Trophoblast cell (in vitro differentiated cells and primary cell): ENCODE results near the gene FAM24B.

Experiments used
- DNase-seq, 2 donors: peaks; one replicate each; pipeline ENCODE4 v3.0.0-alpha.2; 2016
- H2AFZ ChIP-seq: 2 replicates; pipeline ENCODE4 v1.6.1; 2013; ENCODE audit warnings: low read length, moderate library complexity, mild to moderate bottlenecking; ENCODE audit not compliant: insufficient read depth, poor library complexity
- H2AK5ac ChIP-seq: 2 replicates; pipeline ENCODE4 v1.6.1; 2013; ENCODE audit warnings: mild to moderate bottlenecking, low read length
- H2BK120ac ChIP-seq: 2 replicates; pipeline ENCODE4 v1.6.1; 2013; ENCODE audit warnings: low read length, mild to moderate bottlenecking, moderate library complexity; ENCODE audit not compliant: insufficient read depth, poor library complexity
- H2BK12ac ChIP-seq: 2 replicates; pipeline ENCODE4 v1.6.1; 2013; ENCODE audit warnings: mild to moderate bottlenecking, low read length, moderate library complexity
- H2BK5ac ChIP-seq: 2 replicates; pipeline ENCODE4 v1.6.1; 2013; ENCODE audit warnings: low read length, low read depth, moderate library complexity, mild to moderate bottlenecking; ENCODE audit not compliant: poor library complexity
- H3K14ac ChIP-seq: 2 replicates; pipeline ENCODE4 v1.6.1; 2013; ENCODE audit warnings: mild to moderate bottlenecking, low read length
- H3K18ac ChIP-seq: 2 replicates; pipeline ENCODE4 v1.6.1; 2013; ENCODE audit warnings: mild to moderate bottlenecking, low read length
- H3K23ac ChIP-seq: 2 replicates; pipeline ENCODE4 v1.6.1; 2013; ENCODE audit warnings: low read length
- H3K27ac ChIP-seq: 2 replicates; pipeline ENCODE4 v1.5.1; 2013; ENCODE audit warnings: low read depth, mild to moderate bottlenecking, inconsistent platforms, low read length, moderate library complexity
- H3K27me3 ChIP-seq: 2 replicates; pipeline ENCODE4 v1.6.1; 2013; ENCODE audit warnings: inconsistent platforms, mild to moderate bottlenecking, low read length, moderate library complexity; ENCODE audit not compliant: insufficient read depth
- H3K36me3 ChIP-seq, 2 experiments: 1 replicate in 1 of 2; 2 replicates in 1 of 2; pipeline ENCODE4 v1.6.1; 2013; ENCODE audit warnings: low read length in 2 of 2, mild to moderate bottlenecking in 2 of 2, moderate library complexity in 1 of 2; ENCODE audit not compliant: insufficient read depth in 2 of 2, control insufficient read depth in 1 of 2
- H3K4ac ChIP-seq: 2 replicates; pipeline ENCODE4 v1.6.1; 2013; ENCODE audit warnings: low read depth, mild to moderate bottlenecking, low read length, moderate library complexity
- H3K4me1 ChIP-seq, 2 experiments: 1 replicate in 1 of 2; 2 replicates in 1 of 2; pipeline ENCODE4 v1.6.1; 2013; ENCODE audit warnings: low read length in 2 of 2, mild to moderate bottlenecking in 2 of 2, moderate library complexity in 1 of 2; ENCODE audit not compliant: insufficient read depth in 2 of 2, control insufficient read depth in 1 of 2
- H3K4me2 ChIP-seq: 2 replicates; pipeline ENCODE4 v1.6.1; 2013; ENCODE audit warnings: inconsistent platforms, mild to moderate bottlenecking, low read length, moderate library complexity
- H3K4me3 ChIP-seq: 2 replicates; pipeline ENCODE4 v1.5.1; 2013; ENCODE audit warnings: mild to moderate bottlenecking, low read depth, low read length, inconsistent platforms
- H3K79me1 ChIP-seq: one replicate; pipeline ENCODE4 v1.6.1; 2013; ENCODE audit warnings: low read length
- H3K79me2 ChIP-seq: 2 replicates; pipeline ENCODE4 v1.6.1; 2013; ENCODE audit warnings: low read length, mild to moderate bottlenecking; ENCODE audit not compliant: control insufficient read depth, insufficient read depth, poor library complexity
- H3K9ac ChIP-seq: 2 replicates; pipeline ENCODE4 v1.6.1; 2013; ENCODE audit warnings: mild to moderate bottlenecking, low read length
- H3K9me3 ChIP-seq: 2 replicates; pipeline ENCODE4 v1.6.1; 2013; ENCODE audit warnings: low read depth, mild to moderate bottlenecking, control low read depth, inconsistent platforms, low read length; ENCODE audit not compliant: insufficient read depth
- H4K12ac ChIP-seq: 2 replicates; pipeline ENCODE4 v1.6.1; 2013; ENCODE audit warnings: low read depth, mild to moderate bottlenecking, low read length, moderate library complexity
- H4K8ac ChIP-seq: 2 replicates; pipeline ENCODE4 v1.6.1; 2013; ENCODE audit warnings: low read depth, mild to moderate bottlenecking, low read length, moderate library complexity
- H4K91ac ChIP-seq: one replicate; pipeline ENCODE4 v1.6.1; 2013; ENCODE audit warnings: low read depth, mild to moderate bottlenecking, low read length, moderate library complexity
- WGBS: extraction: QIAGEN DNeasy Blood & Tissue Kit; methylation state at CpG from one replicate; pipeline ENCODE4 v1.1.7; 2013; ENCODE audit warnings: missing lambda C conversion rate; ENCODE audit not compliant: insufficient read length, insufficient coverage; ENCODE audit errors: extremely low coverage; 5-methylcytosine and 5-hydroxymethylcytosine counted together

FAM24B gene

GRCh38 chr10:122853665-122854313 lies 25.6 kb downstream of the FAM24B start:
- no peak overlapping the region for H2BK120ac ChIP-seq
- H2AFZ ChIP-seq, result no peak overlapping the region
- no peak overlapping the region for H2BK12ac ChIP-seq
- H2BK5ac ChIP-seq, result no peak overlapping the region
- H3K14ac ChIP-seq, result no peak overlapping the region
- H3K4me3 ChIP-seq, result no peak overlapping the region
- no peaks in the 10 kb centered on the region for H3K79me1 ChIP-seq
- H3K9me3 ChIP-seq, result no peaks in the 10 kb centered on the region
- H3K27ac ChIP-seq, result no peak overlapping the region
- H3K27me3 ChIP-seq, result no peaks in the 10 kb centered on the region
- H4K91ac ChIP-seq, result no peak overlapping the region
- no CpG with 5 or more reads among the region's 1 CpG for WGBS
- no peaks in the 10 kb centered on the region for H3K36me3 ChIP-seq
- H3K4ac ChIP-seq, result no peak overlapping the region
- peaks cover 3 to 5% of the 10 kb centered on the region in 2 experiments for H3K4me1 ChIP-seq
- no peaks in the 10 kb centered on the region for H3K79me2 ChIP-seq
- H2AK5ac ChIP-seq, result no peak overlapping the region
- H3K4me2 ChIP-seq, result no peak overlapping the region
- no peak overlapping the region for H3K18ac ChIP-seq
- no peak overlapping the region for H3K23ac ChIP-seq
- H4K8ac ChIP-seq, result no peak overlapping the region
- no peak overlapping the region for H4K12ac ChIP-seq
- DNase-seq, result no peak
- H3K9ac ChIP-seq, result no peak overlapping the region

- H3K27ac ChIP-seq, result peak overlapping the region; percentile 38
- H3K79me1 ChIP-seq, result no peaks in the 10 kb centered on the region
Observed at GRCh38 chr10:122852261-122852660, 27.1 kb downstream of the FAM24B start.

GRCh38 chr10:122850705-122851640 lies 28.4 kb downstream of the FAM24B start:
- no peak overlapping the region for H2AFZ ChIP-seq
- no peak overlapping the region for H2BK12ac ChIP-seq
- no peak overlapping the region for H3K4me2 ChIP-seq
- WGBS, result no CpG with 5 or more reads among the region's 5 CpGs
- no peak overlapping the region for H4K12ac ChIP-seq
- H3K9me3 ChIP-seq, result peaks cover 2% of the 10 kb centered on the region
- no peaks in the 10 kb centered on the region for H3K79me1 ChIP-seq
- no peaks in the 10 kb centered on the region for H3K27me3 ChIP-seq
- H3K9ac ChIP-seq, result no peak overlapping the region
- H2BK5ac ChIP-seq, result no peak overlapping the region
- H4K8ac ChIP-seq, result no peak overlapping the region
- no peak overlapping the region for H3K4me3 ChIP-seq
- peaks cover 5 to 8% of the 10 kb centered on the region in 2 experiments for H3K4me1 ChIP-seq
- H3K79me2 ChIP-seq, result no peaks in the 10 kb centered on the region
- H2AK5ac ChIP-seq, result no peak overlapping the region
- no peak for DNase-seq
- H3K27ac ChIP-seq, result no peak overlapping the region
- H3K23ac ChIP-seq, result no peak overlapping the region
- no peak overlapping the region for H3K18ac ChIP-seq
- no peak overlapping the region for H3K14ac ChIP-seq
- H3K36me3 ChIP-seq, result no peaks in the 10 kb centered on the region
- no peak overlapping the region for H4K91ac ChIP-seq
- H2BK120ac ChIP-seq, result no peak overlapping the region
- H3K4ac ChIP-seq, result no peak overlapping the region

More at GRCh38 chr10:122852261-122852660, 27.1 kb downstream of the FAM24B start:
- WGBS, result no CpG with 5 or more reads among the region's 2 CpGs
- DNase-seq, result no peak
- Histone ChIP-seq H3K4ac (no peak overlapping the region), H4K8ac (no peak overlapping the region), H2BK120ac (no peak overlapping the region), H3K9ac (no peak overlapping the region), H3K79me2 (no peaks in the 10 kb centered on the region), H2AFZ (no peak overlapping the region), H3K4me1 (peaks cover 3 to 5% of the 10 kb centered on the region in 2 experiments), H2BK12ac (no peak overlapping the region), H3K14ac (no peak overlapping the region), H2AK5ac (no peak overlapping the region), H3K4me2 (no peak overlapping the region), H4K12ac (no peak overlapping the region), H3K4me3 (no peak overlapping the region), H3K9me3 (no peaks in the 10 kb centered on the region), H3K36me3 (no peaks in the 10 kb centered on the region), H2BK5ac (no peak overlapping the region), H3K18ac (no peak overlapping the region), H3K27me3 (no peaks in the 10 kb centered on the region), H3K23ac (no peak overlapping the region), H4K91ac (no peak overlapping the region)

GRCh38 chr10:122849900-122850605 lies 29.3 kb downstream of the FAM24B start:
- H3K14ac ChIP-seq, result no peak overlapping the region
- no CpG with 5 or more reads among the region's 12 CpGs for WGBS

More at GRCh38 chr10:122849900-122850605, 29.3 kb downstream of the FAM24B start:
- Histone ChIP-seq H2BK5ac (no peak overlapping the region), H3K4me1 (peaks cover 10 to 12% of the 10 kb centered on the region in 2 experiments), H2BK120ac (no peak overlapping the region), H3K4me3 (no peak overlapping the region), H2AFZ (no peak overlapping the region), H3K4ac (no peak overlapping the region), H3K9ac (no peak overlapping the region), H3K36me3 (no peaks in the 10 kb centered on the region), H3K27me3 (no peaks in the 10 kb centered on the region), H3K23ac (no peak overlapping the region), H4K12ac (no peak overlapping the region), H3K9me3 (peaks cover 2% of the 10 kb centered on the region), H3K79me2 (no peaks in the 10 kb centered on the region), H3K4me2 (no peak overlapping the region), H4K8ac (no peak overlapping the region), H4K91ac (no peak overlapping the region), H2AK5ac (no peak overlapping the region), H2BK12ac (no peak overlapping the region), H3K18ac (no peak overlapping the region), H3K27ac (no peak overlapping the region), H3K79me1 (no peaks in the 10 kb centered on the region)
- DNase-seq, result no peak
